Esophagus squamous epithelium (tissue), 5 donors: ENCODE results near the gene LRRC59. TPM values are rescaled to one million over a fixed set of nuclear protein-coding genes. Genes with fewer than 3 reads are reported as not detected.

ENCODE experiments used
- DNase-seq: peaks from one replicate; lab custom pipeline; 2025; lab: John Stamatoyannopoulos, UW
- H3K27ac ChIP-seq, 4 donors: fragments of 200-600 bp; sonication (generic); one replicate each; pipeline ENCODE4 v1.5.1; 2016 to 2019; ENCODE audit warnings: mild to moderate bottlenecking in 1 of 4
- H3K27me3 ChIP-seq, 4 donors: fragments of 200-600 bp; sonication (generic); 1 replicate in 3 of 4; 2 replicates in 1 of 4; pipeline versions ENCODE4 v1.5.1 to v1.6.0; 2017 to 2021; ENCODE audit warnings: antibody characterized with exemption in 1 of 4
- H3K36me3 ChIP-seq, 3 donors: fragments of 200-600 bp; sonication (generic); one replicate each; pipeline ENCODE4 v1.5.1; 2016 to 2019
- H3K4me1 ChIP-seq, 3 donors: fragments of 200-600 bp; sonication (generic); one replicate each; pipeline ENCODE4 v1.5.1; 2017 to 2019
- H3K4me3 ChIP-seq, 4 donors: fragments of 200-600 bp; sonication (generic); 1 replicate in 3 of 4; 2 replicates in 1 of 4; pipeline ENCODE4 v1.5.1; 2016 to 2019; ENCODE audit warnings: mild to moderate bottlenecking in 2 of 4, moderate library complexity in 1 of 4
- H3K9me3 ChIP-seq, 3 donors: fragments of 200-600 bp; sonication (generic); one replicate each; pipeline ENCODE4 v1.5.1; 2016 to 2019
- CTCF ChIP-seq, 6 experiments: fragments of 450-650 bp in 4 of 6; fragments of 200-600 bp in 2 of 6; sonication (generic) in 2 of 6; IDR thresholded peaks; one replicate each; pipeline ENCODE4 v1.5.1; 2016 to 2019; ENCODE audit warnings: antibody characterized with exemption in 6 of 6, mild to moderate bottlenecking in 4 of 6, moderate library complexity in 4 of 6
- POLR2A ChIP-seq, 4 donors: fragments of 450-650 bp; IDR thresholded peaks; one replicate each; pipeline ENCODE4 v1.6.1; 2017; ENCODE audit warnings: antibody characterized with exemption in 4 of 4, mild to moderate bottlenecking in 4 of 4, moderate library complexity in 3 of 4
- WGBS, 2 donors: methylation state at CpG; one replicate each; pipeline ENCODE4 v1.1.5; 2018; 5-methylcytosine and 5-hydroxymethylcytosine counted together
- intact Hi-C: fragments of 100-400 bp; cut with DNase I; formaldehyde crosslinking; loops from one replicate; pipeline ENCODE4 v1.15.0; 2022
- total RNA-seq, 4 donors: library from RNA; depleted of rRNA; stranded (reverse); fragments of >200 nt; gene quantifications; one replicate each; pipeline ENCODE4 v1.1.0, GENCODE V29; 2016
- donor health status: DM: yes; HTN: yes; CAD: no.

Gene LRRC59
- total RNA-seq, 4 donors from 2014 or later: 63.4 to 136 (median 77.9) TPM

DNA sequence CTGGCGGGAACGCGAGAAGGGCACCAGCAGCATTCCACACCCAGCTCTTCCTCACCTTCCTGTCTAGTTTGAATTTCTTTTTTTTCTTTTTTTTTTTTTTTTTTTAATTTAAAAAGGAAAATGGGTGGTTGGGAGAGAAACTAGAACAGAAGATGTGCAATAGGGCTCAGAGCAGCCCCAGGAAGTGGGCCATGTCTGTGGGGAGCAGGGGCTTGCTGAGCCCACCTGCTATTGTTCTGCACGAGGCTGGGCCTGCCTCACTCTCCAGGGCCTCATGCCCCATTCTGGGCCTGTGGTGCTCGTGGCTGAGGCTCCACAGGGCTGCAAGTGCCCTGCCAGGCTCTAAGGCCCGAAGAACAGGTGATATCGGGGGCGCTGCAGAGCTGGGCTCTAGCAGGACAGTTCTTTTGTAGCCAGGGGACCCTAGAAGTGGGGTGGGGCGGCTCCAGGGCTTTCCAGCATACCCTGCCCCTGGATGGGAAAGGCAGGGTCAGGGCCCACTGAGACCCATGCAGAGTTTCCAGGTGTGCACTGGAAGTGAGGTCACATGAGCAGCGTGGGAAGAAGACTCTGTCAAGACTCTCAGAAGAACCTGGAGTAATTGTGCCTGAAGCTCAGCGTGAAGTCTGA lies 36.7 kb downstream of the LRRC59 start:
- intact Hi-C loops: no loop called here
- no peak for TF ChIP-seq POLR2A (IDR thresholded peaks at IDR 0.05)
- no peak for TF ChIP-seq CTCF (IDR thresholded peaks at IDR 0.05)

DNA sequence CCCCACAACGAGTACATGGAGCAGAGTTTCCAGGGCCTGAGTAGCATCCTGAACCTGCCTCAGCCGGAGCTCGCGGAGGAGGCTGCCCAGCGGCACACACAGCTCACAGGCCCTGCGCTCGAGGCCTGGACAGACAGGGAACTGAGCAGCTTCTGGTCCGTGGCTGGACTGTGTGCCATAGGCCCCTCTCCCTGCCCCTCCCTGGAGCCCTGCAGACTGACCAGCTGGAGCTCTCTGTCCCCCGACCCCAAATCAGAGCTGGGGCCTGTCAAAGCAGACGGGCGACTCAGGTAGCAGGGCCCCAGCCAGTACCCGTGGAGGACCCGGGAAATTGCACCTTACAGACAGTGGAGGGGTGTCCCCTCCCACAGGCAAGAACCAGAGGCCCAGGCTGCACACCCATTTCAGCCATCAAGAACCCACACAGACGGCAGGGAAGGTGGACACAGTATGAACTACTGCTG lies 37.3 kb downstream of the LRRC59 start:
- no peaks in the 10 kb centered on the region for H3K27me3 ChIP-seq
- peaks cover 0 to 27% (median 5%) of the 10 kb centered on the region in 3 donors for H3K4me1 ChIP-seq
- 66 to 74% methylated on average over 3 of the region's 14 CpGs for WGBS, 2 donors
- H3K36me3 ChIP-seq: peaks cover 12 to 73% (median 35%) of the 10 kb centered on the region in 3 donors
- H3K9me3 ChIP-seq: no peaks in the 10 kb centered on the region
- no peak for DNase-seq
- intact Hi-C loops: no loop called here
- TF ChIP-seq POLR2A (IDR thresholded peaks at IDR 0.05) (no peak), CTCF (IDR thresholded peaks at IDR 0.05) (no peak)
- H3K4me3 ChIP-seq: no peak overlapping the region
- H3K27ac ChIP-seq: no peak overlapping the region

More for the DNA sequence above, 36.7 kb downstream of the LRRC59 start:
- no peak overlapping the region for H3K27ac ChIP-seq
- peaks cover 0 to 27% (median 5%) of the 10 kb centered on the region in 3 donors for H3K4me1 ChIP-seq
- peaks cover 9 to 73% (median 30%) of the 10 kb centered on the region in 3 donors for H3K36me3 ChIP-seq
- no peaks in the 10 kb centered on the region for H3K9me3 ChIP-seq
- DNase-seq: no peak
- no peak overlapping the region for H3K4me3 ChIP-seq
- no peaks in the 10 kb centered on the region for H3K27me3 ChIP-seq
- 78 to 84% methylated on average over 5 to 10 of the region's 11 CpGs for WGBS, 2 donors

DNA sequence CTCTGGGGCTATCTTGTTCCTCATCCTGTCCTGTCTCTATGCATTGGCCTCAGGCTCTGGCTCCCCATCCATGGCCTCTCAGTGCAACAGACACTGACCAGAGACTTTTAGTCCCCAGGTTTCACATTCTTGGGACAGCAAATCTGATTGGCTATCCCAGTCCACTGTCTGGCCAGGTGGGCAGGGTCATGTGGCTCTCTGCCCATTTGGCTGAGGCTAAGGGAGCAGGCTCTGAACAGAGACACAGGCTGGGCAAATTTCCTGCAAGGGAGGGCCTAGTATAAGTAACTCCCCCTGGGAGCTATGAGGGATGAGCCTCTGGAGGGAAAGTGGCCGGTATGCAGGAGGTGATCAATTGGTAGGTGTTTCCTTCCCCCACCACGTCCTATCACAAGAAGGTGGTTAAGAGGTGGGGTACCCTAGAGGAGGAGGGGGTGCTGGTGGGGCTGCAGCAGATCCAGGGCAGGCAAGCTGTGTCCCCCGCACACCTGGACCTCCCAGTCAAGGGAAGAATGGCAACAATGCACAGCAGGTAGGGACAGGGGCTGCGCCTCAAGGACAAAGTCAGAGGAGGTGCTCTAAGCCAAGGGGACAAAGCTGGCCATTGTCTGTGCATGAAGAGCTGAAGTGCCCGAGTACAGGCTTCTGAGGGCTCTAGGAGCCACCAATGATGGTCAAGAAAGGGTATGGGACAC lies 38.2 kb downstream of the LRRC59 start:
- TF ChIP-seq CTCF (IDR thresholded peaks at IDR 0.05) (no peak), POLR2A (IDR thresholded peaks at IDR 0.05) (no peak)
- Histone ChIP-seq H3K27ac (no peak overlapping the region), H3K9me3 (no peaks in the 10 kb centered on the region), H3K27me3 (no peaks in the 10 kb centered on the region), H3K4me1 (peaks cover 0 to 24% (median 5%) of the 10 kb centered on the region in 3 donors), H3K4me3 (no peak overlapping the region), H3K36me3 (peaks cover 15 to 74% (median 42%) of the 10 kb centered on the region in 3 donors)
- intact Hi-C loops: no loop called here
- whole genome bisulfite sequencing, 2 donors: 70 to 74% methylated on average over 4 to 5 of the region's 5 CpGs
- no peak for DNase-seq

DNA sequence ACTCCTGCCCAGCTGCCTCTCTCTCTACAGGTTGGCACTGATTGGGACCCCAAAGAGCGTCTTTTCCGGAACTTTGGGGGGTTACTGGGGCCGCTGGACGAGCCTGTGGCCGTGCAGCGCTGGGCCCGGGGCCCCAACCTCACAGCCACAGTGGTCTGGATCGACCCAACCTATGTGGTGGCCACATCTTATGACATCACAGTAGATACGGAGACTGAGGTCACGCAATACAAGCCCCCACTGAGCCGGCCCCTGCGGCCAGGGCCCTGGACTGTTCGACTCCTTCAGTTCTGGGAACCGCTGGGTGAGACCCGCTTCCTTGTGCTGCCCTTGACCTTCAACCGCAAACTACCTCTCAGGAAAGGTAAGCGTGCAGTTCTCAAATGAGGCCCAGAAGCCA lies 39.1 kb downstream of the LRRC59 start:
- 97% methylated on average over 6 of the region's 17 CpGs; no CpG with 5 or more reads in 1 of the 2 donors for WGBS, 2 donors
- intact Hi-C loops: no loop called here
- no peaks in the 10 kb centered on the region for H3K27me3 ChIP-seq
- H3K9me3 ChIP-seq: no peaks in the 10 kb centered on the region
- TF ChIP-seq POLR2A (IDR thresholded peaks at IDR 0.05) (no peak), CTCF (IDR thresholded peaks at IDR 0.05) (no peak)
- H3K4me3 ChIP-seq: no peak overlapping the region
- H3K36me3 ChIP-seq: peaks cover 15 to 84% (median 42%) of the 10 kb centered on the region in 3 donors
- DNase-seq: no peak
- H3K4me1 ChIP-seq: peaks cover 0 to 14% (median 5%) of the 10 kb centered on the region in 3 donors
- no peak overlapping the region for H3K27ac ChIP-seq
